HG03520 (cell line): ENCODE data around the gene GNA14.
"Not testable (repeated sequence)": the region's sequence is repeated elsewhere in the genome, so short reads cannot be mapped to it uniquely, and the experiment has no call there.

Experiments used
- ATAC-seq: cut with Tn5 transposase; IDR thresholded peaks from one replicate; pipeline ENCODE4 v1.9.1; 2021; ENCODE audit warnings: mild to moderate bottlenecking, moderate library complexity; ENCODE audit not compliant: unreplicated experiment

Gene GNA14

GRCh38 chr9:77592476-77592875, 55.6 kb downstream of the GNA14 start:
- no peak for ATAC-seq

GRCh38 chr9:77589046-77589795, 58.9 kb downstream of the GNA14 start:
- ATAC-seq, result no peak

DNA sequence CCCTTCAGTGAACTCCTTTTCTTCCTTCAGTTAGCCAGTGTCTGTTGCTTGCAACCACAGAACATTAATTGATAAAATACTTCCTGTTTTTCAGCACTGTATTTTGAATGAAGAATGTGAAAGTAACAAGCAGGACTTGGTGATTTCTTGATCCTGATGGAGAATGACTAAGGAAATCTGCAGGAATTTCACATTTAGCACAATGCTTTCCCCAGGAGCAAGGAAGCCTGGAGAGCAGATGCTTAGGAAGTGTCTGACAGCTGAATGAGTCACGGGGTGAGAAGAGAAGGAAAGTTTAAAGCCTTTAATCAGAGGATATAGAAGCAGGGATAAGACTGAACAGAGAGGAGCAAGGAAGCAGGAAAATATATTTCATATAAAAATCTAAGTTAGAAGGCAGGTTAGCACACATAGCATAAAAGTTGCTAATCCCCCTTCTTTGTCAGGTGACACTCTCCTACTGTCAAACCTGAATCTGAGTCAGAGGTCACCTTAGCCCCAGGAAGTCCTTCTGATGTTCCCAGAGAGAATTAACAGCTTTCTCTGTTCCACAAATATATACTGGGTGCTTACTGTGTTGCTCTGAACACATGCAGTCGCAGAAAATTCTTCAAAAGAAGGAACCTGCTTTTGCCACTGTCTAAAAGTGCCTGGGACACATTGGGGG, 59.7 kb downstream of the GNA14 start:
- ATAC-seq, result no peak

GRCh38 chr9:77587851-77588250, 60.3 kb downstream of the GNA14 start:
- no peak for ATAC-seq

DNA sequence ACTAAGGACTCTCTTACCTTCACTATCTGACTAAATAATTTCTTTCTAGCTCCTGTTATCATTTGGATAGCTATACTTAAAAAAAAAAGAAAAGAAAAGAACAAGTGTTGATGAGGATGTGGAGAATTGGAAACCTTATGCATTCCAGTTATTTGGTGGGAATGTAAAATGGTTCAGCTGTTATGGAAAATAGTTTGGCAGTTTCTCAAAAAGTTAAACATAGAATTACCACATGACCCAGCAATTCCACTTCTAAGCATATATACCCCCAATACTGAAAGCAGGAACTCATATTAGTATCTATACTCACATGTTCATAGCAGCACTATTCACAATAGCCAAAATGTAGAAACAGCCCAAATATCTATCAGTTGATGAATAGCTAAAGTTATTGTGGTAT, 61.1 kb downstream of the GNA14 start:
- no peak for ATAC-seq

GRCh38 chr9:77586591-77586990, 61.5 kb downstream of the GNA14 start:
- ATAC-seq, result no peak

- ATAC-seq, result no peak
Observed at GRCh38 chr9:77585335-77585786, 62.8 kb downstream of the GNA14 start.

- not testable (repeated sequence) for ATAC-seq
Observed at GRCh38 chr9:77584927-77585326, 63.2 kb downstream of the GNA14 start.

- ATAC-seq, result no peak
Observed at GRCh38 chr9:77582961-77583576, 65.1 kb downstream of the GNA14 start.

DNA sequence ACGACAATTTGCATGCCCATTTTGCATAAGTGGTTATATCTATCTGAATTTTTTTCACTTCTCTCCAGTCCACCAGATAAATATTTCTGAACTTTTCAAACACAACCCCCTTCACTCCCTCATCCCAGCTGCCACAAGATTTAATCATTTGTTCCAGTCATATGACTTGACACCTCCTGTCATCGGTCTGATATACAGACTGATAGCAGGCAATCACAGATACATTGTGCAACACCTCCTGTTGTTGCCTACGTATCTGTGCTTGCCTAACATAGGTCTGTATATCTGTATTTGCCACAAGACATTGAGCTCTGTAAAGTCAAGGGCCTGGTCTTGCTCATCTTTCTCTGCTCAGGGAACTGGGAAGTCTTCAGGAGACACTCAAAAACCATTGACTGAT, 65.6 kb downstream of the GNA14 start:
- ATAC-seq, result no peak

DNA sequence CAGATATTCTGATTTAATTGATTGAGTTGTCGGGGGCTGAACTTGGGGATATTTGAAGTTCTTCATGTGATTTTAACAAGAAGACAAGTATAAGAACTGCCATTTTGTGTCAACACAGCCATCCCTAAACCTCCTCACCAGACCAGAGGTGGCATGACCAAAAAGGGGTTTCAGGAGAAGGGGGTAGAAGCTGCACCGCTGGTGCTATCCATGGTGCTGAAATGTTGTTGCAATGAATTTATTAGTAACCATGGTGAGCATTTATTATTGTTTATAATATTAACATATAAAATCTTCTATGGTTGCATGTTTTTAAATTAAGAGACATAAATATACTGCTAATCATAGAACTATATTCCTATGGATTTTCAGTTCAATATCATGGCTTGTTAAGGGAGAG, 72.3 kb downstream of the GNA14 start:
- ATAC-seq, result no peak

- ATAC-seq, result no peak
Observed at GRCh38 chr9:77569335-77569734, 78.8 kb downstream of the GNA14 start.

DNA sequence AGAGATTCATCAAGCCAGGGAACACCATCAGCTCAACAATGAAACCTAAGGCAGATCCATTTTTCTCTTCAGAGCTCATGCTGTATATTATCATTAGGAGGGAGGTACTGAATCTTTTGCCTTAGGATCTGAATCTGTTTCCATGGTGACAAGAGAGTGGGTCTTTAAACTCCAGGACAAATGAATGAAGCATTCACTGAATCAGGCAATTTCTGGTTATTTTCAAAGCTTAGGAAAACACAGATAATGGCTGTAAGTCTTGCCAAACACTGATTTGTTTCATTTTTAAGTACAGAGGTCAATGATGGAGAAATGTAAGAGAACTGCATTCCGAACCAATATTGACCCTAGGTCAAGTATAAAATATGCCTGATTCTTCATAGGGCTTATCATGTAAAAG, 84.9 kb downstream of the GNA14 start:
- ATAC-seq, result no peak

DNA sequence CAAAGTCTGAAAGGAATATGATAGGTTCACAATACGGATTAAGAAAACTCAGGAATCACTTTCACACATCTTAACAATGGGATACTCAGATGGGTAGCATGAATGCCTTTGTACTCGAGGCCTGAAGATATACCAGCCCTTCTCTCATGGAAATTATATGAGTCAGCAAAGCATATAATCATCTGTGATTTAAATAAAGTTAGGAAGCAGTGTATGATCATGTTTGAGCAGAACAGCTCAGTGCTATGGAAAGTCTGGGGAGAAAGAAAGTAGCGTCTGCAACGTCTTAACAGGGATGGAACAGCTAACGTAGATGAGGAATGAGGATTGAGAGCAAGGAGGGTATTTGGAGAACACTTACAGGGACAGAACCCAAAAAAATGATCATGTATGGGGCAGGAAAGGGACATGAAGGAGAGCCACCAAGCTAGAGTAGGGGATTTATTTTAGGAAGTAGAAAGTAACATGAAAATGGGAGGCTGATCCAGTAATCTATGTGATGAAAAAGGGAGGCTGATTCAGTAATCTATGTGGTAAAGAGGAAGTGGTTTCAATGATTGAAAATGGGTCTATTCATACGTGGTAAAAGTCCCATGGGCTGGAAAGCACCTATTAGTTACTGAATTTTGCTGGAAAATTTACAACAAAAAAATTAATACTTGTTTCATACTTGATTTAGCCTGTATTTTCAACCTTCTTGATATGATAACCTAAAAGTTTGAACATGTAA, 85.9 kb downstream of the GNA14 start:
- no peak for ATAC-seq

DNA sequence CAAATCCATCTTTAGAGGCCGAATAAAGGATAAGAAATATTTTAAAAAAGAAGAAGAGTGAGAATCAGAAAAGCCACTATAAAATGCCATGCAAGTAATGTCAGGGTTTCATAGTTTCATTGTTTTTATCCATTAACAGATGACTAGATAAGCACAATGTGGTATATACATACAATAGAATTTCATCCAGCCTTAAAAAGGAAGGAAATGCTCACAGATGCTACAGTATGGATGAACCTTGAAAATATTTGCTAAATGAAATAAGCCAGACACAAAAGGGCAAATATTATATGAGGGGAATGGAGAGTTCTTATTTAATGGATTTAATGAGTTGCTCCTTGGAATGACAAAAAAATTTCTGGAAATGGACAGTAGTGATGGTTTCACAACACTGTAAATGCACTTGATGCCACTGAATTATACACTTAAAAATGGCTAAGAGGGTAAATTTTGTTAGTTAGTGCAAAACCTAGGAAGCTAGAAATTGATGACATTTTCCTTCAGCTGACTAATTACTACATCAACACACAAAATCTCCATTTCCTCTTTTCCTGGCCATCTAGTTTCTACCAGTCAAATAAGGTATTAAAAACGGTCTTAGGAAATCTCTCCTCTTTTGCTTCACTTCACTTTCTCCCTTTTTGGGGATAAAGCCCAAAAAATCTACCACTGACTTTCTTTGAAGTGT, 86.6 kb downstream of the GNA14 start:
- ATAC-seq, result no peak

- ATAC-seq, result no peak
Observed at GRCh38 chr9:77556396-77556795, 91.7 kb downstream of the GNA14 start.

DNA sequence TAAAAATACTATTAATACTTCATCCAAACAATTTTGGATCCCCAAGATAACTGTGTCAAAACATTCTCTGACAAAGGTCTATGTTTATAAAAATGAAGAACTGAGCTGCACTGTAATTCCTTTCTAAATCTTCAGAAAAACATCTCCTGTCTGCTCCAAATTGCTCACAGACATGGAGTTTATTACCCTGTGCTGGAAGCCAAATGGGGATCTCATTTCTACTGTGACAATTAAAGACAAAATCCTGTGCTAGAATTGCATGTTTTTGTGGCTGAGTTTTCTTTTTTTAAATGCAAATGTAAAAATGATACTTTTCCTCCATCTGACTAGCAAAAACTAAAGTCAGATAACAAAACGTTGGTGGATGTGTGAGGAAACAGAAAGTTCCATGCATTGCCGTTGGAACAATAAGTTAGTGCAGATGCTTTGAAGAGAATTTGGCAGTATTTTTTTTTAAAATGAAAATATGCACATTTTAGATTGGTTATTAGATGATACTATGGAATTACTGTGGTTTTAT, 93.5 kb downstream of the GNA14 start:
- ATAC-seq, result no peak

DNA sequence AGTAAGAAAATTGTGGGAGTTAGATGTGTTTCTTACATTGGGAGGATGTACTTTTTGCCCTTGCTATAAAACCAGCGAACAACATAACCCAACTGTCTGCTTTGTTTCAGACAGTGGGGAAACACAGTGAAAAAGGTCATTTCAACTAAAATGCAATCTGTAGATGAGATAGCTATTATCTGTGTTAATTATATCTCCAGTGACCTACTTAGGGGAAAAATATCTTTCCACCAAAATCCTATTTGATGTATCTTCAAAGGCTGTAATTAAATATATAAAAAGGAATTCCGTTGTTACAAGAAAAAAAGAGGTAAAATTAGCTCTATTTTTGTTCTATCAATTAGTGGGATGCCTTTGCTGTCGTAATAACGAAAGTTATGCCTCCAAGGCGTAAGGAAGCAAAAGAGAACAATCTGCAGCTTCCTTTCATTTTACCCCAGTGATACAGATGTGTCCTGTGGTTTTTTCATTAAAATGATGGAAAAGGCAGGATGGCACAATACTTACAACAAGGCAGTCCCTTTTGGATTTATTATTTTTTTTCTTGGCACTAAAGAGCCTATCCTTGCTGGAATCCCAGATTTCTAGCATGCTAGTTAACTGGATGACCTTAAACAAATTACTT, 100.9 kb downstream of the GNA14 start:
- ATAC-seq, result no peak

GRCh38 chr9:77546376-77546950, 101.7 kb downstream of the GNA14 start:
- ATAC-seq, result no peak

DNA sequence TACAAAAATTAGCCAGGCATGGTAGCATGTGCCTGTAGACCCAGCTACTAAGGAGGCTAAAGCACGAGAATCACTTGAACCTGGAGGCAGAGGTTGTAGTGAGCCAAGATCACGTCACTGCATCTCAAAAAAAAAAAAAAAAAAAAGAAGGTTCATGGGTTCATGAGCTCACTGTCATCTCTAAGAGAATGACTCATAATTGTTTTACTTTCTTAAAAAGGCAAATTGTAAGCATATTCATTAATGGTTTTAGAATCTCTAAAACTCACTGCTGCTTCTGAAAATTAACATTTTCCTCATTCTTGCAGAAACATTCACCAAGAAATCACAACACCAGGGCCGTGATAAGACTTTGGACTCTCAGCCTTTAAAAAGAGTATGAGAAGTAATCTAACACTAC, 103.6 kb downstream of the GNA14 start:
- no peak for ATAC-seq
